C1 segment of cervical spinal cord (tissue), 14 donors: Measurements from ENCODE around the gene USP21.

ENCODE experiments used
- DNase-seq, 14 donors: peaks; one replicate each; lab custom pipeline; 2025; lab: John Stamatoyannopoulos, UW

The USP21 gene

DNA sequence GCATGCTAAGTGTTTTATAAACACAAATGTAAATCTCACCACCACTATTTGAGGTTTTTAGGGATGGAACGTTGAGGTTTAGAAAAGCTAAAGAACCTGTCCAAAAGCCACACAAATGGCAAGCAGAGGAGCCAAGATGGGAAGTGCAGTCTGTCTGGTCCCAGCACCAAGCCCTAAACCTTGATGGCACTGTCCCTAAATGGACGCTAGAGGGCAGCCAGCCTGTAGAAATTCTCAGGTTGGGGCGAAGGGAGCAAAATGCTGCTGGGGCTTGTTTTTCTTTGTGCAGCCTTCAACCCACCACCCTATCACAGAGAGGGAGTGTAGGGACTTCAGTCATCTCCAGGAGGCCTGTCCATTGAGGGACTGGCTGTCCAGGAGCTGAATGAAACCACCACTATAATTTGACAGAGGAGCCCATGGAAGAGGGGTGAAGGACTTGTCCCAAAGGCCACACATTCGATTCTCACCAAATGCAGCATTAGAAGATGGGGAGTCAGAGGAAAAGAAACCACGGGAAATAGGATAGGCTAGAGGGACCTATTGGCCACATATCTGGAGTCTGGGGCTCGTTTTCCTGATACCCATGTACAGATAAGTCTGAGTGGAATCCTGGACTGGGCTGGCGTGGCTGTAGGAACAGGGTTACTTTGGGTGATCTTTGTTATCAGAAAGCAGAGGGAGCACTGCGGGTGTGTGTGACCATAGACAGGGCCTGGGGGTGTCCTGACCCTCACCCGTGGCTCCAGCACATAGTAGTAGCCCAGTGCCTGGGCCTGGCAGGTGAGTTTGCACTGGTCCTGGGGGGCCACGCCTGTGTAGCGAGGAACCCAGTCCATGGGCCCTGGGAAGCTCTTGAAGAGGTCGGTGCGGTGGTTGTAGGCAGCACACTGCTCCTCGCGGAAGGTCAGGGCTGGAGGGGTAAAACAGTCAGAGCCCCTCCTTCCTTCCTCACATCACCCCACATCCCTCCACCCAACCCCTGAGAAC is 33.5 kb downstream of the USP21 start:
- DNase-seq, result peak in 10 of 14 donors; percentile 6 to 63 (median 44)

DNA sequence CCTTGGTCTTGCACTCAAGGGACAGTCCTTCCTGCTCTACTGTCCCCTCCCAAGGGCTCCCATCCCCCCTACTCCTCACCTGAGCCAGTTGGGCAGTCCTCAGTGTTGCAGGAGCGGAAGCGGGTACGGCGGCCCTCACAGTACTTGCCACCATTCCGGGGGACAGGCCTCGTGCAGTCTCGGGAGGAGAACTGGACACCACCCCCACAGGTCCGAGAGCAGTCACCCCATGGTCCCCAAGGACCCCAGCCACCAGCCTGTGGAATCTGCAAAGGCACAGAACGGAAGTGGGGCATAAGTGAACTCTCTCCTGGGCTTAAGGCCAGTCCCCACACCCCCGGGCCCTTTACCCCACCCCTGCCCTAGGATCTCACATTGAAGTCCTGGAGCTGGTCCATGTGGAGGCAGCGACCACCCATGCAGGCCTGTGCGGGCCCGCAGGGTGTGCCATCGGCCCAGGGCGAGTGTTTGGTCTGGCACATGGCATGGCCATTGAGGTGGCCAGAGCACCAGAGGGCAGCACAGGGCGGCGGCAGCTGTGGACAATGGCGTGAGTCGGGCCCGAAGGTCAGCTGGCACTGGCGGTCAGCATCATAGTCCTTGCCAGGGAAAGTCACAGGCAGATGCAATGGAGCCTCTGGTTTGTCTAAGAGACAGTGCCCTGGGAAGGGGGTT is 34.4 kb downstream of the USP21 start:
- DNase-seq, result peak in 12 of 14 donors; percentile 11 to 88 (median 72)

DNA sequence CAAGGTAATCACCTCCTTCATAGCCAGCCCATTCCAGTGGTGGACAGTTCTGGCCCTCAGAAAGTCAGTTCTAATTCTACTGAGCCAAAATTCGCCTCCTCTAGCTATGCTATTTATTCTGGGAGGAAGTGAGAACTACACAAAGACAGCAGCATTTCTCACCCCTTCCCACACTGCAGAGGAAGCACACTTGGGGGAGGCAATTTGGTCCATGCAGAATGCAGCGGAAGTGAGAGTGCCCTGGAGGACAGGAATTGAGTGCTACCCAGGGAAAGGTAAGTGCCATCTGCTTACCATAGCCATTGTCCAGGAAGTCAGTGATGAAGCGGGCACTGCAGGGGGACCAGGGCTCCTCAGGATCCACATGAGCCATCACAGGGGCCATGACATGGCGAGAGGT is 35.9 kb downstream of the USP21 start:
- peak in 4 of 14 donors; percentile 16 to 37 (median 24) for DNase-seq

DNA sequence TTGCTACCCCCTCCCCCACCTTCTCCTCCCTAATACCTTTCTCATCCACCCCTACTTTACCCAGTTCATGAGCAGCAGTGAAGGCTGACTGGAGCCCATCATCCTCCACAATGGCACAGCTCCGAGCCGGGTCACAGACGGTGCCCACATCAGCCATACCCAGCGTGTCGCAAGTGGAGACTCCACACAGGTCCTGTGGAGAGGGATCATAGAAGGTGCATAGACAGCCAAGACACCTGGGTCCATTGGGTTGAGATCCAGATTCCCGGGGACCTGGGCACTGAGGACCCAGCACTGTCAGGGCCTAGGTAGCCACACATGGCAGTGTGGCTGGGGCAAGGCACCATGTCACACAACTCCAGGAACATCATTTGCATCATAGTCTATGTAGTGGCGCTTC is 36.8 kb downstream of the USP21 start:
- no peak for DNase-seq

DNA sequence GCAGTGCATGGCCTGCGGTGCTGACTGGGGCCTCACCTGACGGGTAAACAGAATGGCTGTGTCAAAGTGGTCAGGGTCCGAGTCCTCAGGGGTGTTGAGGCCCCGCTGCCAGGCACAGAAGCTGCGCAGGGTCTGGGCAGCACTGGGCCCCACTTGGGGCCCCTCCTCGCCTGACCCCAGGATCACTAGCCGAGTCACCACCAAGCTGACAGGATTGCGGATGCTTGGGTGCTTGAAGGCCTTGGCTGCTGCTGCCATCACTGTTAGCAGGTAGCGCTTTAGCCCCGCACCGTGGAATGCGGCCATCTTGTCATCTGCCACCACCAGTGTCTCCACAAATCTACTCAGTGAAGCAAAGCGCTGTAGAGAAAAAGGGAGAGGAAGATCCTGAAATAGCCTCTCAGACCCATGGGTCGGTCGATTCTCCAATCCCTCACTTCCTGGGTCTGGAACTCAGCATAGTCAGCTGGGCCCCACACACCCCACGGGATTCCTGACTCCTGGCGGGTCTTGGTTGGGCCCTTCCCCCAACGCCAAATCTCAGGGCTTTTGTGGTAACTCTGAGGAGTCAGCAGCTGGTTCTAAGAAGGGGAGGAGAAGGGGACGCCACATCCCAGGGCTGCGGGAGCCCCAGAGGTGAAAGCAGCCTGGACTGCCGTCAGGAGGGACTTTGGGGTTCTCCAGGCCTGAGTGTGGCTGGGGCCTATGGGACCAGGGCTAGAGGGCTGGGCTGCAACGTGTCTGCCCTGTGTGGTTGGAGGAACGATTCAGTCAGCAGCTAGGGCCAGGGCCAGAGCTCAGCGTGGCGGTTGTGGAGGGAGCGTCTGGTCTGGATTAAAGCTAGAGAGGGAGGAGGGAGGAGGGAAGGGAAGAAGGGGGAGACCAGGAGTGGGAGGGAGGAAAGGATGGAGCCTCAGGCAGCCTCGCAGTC is 37.5 kb downstream of the USP21 start:
- DNase-seq, result peak in 4 of 14 donors; percentile 4 to 44 (median 30)

DNA sequence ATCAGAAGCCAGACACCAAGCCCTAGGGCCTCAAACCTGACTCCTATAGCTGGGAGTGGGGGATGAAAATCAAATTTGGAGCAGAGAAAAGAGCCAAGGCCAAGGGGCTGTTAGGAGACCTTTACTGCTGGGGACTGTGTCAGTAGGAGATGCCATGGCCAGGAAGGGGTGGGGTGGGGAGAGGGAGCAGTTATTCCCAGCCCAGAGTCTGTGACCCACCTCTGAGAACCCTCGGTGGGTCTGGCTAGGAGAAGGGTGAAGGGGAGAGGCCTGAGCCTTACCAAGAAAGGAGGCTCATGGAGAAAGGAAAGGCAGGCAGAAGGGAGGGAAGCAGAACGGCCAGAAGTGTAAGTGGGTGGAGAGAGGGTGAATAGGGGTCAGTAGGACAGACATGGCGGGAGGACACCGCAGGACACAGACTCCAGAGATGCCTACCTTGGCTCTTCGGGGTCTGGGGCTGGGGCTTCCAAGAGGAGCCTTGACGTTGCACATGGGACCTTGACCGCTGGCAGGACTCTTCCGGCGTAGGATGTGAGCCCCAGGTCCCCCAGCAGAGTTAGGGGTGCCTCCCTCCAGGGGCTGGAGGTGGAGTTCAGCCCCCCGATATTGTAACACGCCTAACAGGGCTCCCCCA is 38.4 kb downstream of the USP21 start:
- peak in 2 of 14 donors; percentile 21 to 38 for DNase-seq

DNA sequence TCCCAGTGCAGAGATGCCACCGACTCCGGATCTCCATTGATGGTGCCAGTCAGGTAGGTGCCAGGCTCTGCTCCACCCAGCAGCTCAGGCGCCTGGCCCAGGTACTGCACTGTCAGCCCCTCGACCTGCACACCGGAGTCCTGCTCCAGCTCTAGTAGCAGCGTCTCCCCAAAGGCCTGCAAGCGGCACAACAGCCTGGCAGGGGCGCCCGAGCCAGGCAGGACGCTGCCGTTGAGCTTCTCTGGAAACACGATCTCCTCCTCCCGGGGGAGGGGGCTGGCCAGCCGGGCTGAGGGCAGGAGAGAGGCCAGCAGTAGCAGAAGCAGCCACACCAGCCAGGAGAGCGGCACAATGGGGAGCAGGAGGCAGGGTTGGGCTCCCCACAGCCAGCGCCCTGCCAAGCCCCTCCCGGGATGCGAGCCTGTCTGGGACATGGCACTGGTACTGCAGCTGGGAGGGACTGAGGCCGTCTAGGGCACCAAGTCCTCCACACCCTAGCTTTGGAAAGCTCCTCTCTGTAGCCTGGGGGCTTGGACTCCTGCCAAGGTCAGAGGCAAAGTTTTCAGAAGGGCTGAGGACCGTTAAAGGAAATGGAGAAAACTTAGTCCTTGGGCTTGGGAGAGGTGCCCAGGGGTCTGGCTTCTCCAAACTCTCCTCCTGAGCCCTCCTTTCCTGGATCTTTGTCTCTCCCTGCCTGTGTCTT is 39.0 kb downstream of the USP21 start:
- peak in 9 of 14 donors; percentile 27 to 73 (median 54) for DNase-seq

DNA sequence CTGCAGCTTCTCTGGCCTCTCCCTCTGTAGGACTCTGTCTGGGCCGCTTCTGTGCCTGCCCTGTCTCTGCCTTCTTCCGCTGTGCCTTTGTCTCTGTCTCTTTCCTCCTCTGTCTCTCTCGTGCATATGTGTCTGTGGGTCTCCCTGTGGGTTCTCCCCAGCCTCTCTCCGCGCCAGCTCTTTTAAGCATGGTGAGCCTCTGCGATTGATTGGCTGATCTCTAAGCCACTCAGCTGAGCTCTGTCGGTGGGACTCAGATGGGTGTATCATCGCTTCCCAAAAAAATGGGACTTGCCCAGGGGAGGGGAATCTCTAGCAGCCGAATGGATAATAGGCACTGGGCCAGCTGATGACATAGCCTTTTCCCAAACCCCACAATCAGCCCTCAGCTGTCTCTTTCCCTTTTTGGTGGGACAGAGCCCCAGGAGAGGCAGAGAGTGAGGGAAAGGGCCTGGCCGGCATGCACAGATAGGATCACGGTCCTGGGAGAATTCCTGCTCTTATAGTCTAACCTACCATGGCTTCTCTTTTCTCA is 39.7 kb downstream of the USP21 start, which contains the start of gene ADAMTS4:
TSS of gene ADAMTS4 (minus strand) at position 158 of the 535 bp plus-strand sequence. CDS start 427 bp downstream, outside the sequence.
- peak in 12 of 14 donors; percentile 13 to 85 (median 73) for DNase-seq

DNA sequence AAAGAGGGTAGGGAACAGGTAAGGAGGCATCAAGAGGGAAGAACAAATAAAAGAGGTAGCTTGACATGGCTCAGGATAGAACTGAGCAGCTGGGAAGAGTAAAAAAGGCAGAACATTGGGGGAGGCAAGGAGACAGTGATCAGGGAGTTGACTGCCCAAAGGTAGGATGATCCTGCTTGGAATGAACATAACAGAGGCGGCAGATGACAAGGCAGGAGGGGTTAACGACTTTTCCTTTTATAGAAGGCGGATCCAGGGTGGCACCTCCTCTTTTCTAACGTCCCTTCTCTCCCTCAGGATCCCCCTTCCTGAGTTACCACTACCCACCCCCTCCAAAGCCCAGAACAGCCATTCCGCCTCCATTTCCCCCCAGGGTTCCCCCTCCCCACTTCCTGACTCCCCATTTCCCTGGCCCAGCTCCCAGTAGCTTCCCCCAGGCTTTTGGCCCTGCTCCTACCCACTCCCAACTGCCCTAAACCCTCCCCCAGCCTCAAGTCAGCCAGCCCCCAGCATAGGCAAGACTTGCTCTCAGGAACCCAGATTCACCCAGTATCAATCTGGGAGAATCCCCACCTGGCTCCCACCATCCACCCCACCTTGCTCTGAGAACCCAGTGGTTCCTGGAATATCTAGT is 40.3 kb downstream of the USP21 start:
- peak in 5 of 14 donors; percentile 33 to 72 (median 40) for DNase-seq

DNA sequence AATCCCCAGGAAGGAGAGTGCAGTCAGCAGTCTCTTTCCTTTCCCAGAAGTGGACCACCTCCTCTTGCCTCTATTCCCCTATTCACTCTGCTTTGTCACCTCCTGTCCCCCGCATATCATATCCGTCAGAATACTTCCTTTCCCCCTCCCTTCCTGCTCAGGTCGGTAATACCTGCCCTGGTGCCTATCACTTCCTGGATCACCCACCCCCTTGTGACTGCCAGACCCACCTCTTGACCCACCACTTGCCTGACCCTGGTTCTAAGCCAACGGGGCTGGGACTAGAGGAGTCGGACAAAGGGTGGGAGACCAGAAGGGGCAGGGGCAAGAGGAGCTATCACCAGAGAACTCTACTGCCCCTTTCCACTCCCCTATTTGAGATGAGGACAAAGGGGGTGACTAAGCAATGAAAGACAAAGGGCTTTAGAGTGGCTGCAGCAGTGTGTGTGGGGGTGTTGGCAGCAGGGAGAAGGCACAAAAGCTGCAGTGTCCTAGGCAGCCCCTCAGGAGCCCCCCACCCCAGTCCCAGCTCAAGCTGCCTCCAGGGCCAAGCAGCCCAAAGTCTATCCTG is 41.2 kb downstream of the USP21 start:
- DNase-seq, result peak in 12 of 14 donors; percentile 6 to 90 (median 71)

DNA sequence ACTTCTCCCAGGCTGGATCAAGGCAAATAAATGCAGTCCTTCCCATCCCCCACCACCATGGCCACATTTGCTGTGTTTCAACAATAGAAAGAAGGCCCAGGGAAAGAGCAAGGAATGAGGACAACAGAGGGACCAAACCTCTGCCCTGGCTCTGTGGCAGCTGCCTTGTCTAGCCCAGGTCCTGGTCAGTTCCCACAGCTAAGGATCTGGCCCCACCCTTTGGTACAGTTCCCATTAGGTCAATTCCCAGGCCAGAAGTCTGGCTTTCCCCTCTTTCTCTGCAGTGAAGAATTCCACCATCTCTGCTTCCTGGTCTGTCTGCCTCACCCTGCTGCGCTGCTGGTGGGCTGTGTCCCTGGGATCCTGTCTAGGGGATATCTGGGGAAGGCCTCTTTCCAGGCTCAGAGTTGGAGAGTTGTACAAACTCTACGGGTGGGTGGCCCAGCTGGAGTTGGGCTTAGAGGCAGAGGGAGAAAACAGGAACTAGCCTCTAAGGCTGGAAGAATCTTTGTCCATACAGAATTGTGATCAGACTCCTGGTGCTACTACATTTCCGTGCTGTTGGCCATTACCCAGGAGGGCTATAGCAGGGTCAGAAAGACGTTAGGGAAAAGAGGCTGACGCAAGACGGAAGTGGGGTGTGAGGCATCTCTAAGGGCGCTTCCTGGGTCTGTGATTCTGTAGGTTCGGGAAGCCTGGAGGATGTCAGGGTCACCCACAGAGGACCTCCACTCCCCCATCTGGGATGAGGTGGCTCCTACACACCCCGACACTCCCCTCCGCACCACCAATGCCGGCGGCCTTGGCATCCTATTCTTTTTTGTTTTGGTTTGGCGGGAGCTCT is 41.9 kb downstream of the USP21 start:
- DNase-seq, result peak in 8 of 14 donors; percentile 57 to 76 (median 66)

DNA sequence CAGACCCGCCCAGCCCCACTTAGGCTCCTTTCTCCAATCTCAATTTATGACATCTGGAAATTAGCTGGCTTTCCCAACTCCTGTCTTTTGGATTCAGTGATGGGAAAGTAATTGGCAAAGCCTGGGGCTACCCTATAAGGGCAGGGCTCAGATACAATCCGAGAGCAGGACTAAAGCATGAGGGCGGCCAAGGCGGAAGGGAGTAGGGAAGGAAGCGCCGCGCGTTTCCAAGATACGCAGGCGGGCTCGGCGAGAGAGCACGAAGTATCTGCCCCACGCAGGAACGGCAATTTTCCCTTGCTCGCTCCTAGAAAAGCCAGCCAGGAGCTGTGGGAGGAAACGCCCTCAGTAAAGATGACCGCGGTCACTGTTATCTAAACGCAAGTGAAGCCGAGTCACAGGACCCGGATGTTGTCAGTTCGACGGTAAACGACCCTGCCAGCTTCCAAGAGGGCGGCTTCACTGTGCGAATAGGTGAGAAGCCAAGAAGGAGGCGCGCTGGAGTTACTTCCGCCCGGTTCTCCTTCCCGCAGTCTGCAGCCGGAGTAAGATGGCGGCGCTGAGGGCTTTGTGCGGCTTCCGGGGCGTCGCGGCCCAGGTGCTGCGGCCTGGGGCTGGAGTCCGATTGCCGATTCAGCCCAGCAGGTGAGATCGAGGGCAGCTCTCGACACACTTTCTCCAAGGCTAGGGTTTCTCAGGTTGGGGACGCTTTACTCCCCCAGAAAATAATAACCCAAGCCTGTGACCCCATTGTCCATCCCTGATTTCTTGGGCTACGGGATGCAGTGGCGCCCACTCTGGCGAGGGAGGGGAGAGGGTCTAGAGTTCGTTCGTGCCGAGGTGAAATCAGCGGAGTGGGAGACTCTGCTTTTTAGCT is 42.8 kb downstream of the USP21 start, which contains the start of gene NDUFS2:
TSS of gene NDUFS2 (plus strand) at position 532 of the 877 bp plus-strand sequence. CDS start at position 551, 19 bp downstream.
- DNase-seq, result peak; percentile 75 to 98 (median 94)

DNA sequence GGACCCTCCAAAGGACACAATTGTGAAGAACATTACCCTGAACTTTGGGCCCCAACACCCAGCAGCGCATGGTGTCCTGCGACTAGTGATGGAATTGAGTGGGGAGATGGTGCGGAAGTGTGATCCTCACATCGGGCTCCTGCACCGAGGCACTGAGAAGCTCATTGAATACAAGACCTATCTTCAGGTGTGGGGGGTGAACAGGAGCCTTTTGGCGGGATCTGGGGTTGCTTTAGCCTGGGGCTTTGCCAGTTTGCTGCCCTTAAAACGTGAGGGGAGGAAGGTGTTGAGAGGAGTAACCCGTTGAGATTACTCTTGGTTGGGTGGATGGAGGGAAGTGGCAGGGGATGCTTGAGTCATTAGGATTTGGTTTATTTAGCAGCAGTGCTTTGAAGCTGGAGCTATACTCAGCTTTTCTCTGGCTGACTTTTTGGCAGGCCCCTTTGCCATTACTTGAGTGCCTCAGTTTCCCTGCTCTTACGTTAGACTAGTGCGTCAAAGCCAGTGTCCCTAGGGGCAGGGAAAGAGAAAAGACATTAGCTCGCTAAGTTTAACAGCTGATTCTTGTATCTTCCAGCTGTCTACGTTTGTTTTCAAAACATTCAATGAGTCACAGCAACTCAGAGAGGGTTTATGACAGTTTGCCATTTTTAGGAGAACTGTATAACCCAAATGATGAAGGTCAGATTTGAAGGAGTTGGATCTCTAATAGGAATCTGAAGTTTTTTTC is 47.3 kb downstream of the USP21 start:
- DNase-seq, result no peak

DNA sequence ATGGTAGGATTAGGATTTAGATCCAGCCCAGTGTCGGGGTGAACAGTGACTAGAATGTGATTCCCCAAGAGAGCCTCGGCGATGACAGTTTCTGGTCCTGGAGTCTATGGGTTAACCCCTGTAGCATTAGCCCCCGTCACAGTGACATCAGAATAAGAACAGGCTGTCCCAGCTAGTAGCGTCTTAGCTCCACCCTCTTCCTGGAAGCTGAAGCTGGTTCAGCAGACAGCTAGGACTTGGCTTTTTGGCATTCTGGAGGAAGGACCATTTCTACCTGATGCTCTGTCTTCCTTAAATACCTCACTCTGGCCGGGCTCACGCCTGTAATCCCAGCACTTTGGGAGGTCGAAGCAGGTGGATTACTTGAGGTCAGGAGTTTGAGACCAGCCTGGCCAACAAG is 47.9 kb downstream of the USP21 start:
- no peak for DNase-seq

DNA sequence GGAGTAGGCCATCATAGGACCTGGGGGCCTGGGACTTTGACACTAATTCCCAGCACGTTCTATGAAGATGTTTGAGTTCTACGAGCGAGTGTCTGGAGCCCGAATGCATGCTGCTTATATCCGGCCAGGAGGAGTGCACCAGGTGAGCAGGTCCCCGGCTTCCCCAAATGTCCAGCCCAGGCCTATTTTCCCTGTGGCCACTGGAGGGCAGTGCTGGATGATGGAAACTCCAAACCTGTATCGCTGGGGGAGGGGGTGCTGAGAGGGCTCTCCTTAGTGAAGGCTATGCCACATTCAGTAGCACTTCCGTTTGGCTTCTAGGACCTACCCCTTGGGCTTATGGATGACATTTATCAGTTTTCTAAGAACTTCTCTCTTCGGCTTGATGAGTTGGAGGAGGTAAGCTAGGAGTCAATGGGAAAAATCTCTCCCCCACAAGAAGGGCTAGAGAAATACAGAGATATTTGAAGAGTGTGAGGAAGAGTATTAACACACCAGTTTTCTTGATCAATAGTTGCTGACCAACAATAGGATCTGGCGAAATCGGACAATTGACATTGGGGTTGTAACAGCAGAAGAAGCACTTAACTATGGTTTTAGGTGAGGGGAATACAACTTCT is 50.6 kb downstream of the USP21 start:
- peak in 11 of 14 donors; percentile 11 to 69 (median 38) for DNase-seq

DNA sequence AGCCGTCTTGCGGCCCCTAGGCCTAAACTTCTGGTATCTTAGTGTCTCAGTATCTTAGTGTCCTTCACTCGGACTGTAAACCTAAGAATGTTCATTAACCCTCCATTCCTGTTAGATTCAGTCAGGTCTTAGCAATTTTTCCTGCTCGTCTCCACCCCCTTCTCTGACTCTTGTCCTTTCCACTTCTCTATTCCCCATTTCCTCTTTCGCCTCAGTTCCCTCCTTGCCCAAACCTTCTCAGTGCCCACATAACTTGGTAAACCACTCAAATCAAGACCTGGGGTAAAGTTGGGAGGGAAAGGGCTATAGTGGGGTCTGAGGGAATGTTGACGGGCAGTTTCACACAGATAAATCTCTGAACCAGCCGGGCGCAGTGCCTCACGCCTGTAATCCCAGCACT is 55.1 kb downstream of the USP21 start:
- DNase-seq, result no peak
